ENCODE measurements around the gene PTAFR. TPM values are rescaled to one million over a fixed set of nuclear protein-coding genes. Genes with fewer than 3 reads are reported as not detected.

The PTAFR gene
- total RNA-seq, 1 experiment from 2014 or later: 1.3 TPM

DNA sequence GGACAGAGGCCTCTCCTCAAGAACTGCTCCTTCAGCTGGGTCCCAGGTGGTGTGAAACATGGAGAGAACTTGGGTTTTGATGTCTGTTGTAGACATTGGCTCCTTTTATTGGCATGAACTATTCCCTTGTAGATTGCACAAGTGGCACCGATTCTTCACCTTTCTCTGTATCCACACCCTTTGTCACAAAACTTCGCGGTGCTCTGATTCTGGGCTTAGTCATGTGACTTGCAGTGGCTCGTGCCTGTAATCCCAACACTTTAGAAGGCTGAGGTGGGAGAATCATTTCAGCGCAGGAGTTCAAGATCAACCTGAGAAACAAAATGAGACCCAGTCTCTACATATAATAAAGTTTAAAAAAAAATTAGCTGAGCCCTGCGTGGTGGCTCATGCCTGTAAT lies 45.6 kb downstream of the PTAFR start:
- H3K9me2 ChIP-seq (ENCODE audit: insufficient read depth): no peaks in the 10 kb centered on the region
- peaks cover 7 to 24% of the 10 kb centered on the region in 2 experiments for H3K4me1 ChIP-seq (ENCODE audit: control insufficient read depth in 1 of 2, insufficient read depth in 2 of 2, low read length in 2 of 2)
- H3K9ac ChIP-seq (ENCODE audit: low read length): no peak overlapping the region
- ATAC-seq (no peak), DNase-seq (ENCODE audit: low read depth, low spot score) (no peak)
- no peaks in the 10 kb centered on the region for H3K79me2 ChIP-seq (ENCODE audit: insufficient read depth, low read length)
- no TSS peak for BruUV-seq (replicated peaks)
- POLR2A ChIA-PET: no interaction called here
- H3K4me2 ChIP-seq (ENCODE audit: low read length): no peak overlapping the region
- H3K27ac ChIP-seq (ENCODE audit: low read depth, low read length): no peak overlapping the region
- no peaks in the 10 kb centered on the region for H3K9me3 ChIP-seq (ENCODE audit: control insufficient read depth in 1 of 2, insufficient read depth in 1 of 2, low read depth in 1 of 2, low read length in 2 of 2)
- TF ChIP-seq YY1 (IDR thresholded peaks at IDR 0.05; ENCODE audit: extremely low read depth, insufficient replicate concordance, low read depth, low read length): no peak
- no peak for TF ChIP-seq EGR1 (IDR thresholded peaks at IDR 0.05; ENCODE audit: low read depth)
- no peak for TF ChIP-seq ZFX (IDR thresholded peaks at IDR 0.05)
- TF ChIP-seq, protein P1, sequence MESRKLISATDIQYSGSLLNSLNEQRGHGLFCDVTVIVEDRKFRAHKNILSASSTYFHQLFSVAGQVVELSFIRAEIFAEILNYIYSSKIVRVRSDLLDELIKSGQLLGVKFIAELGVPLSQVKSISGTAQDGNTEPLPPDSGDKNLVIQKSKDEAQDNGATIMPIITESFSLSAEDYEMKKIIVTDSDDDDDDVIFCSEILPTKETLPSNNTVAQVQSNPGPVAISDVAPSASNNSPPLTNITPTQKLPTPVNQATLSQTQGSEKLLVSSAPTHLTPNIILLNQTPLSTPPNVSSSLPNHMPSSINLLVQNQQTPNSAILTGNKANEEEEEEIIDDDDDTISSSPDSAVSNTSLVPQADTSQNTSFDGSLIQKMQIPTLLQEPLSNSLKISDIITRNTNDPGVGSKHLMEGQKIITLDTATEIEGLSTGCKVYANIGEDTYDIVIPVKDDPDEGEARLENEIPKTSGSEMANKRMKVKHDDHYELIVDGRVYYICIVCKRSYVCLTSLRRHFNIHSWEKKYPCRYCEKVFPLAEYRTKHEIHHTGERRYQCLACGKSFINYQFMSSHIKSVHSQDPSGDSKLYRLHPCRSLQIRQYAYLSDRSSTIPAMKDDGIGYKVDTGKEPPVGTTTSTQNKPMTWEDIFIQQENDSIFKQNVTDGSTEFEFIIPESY (IDR thresholded peaks at IDR 0.05; ENCODE audit: extremely low read depth, insufficient replicate concordance, low read length): no peak
- TF ChIP-seq TCF7L2 (IDR thresholded peaks at IDR 0.05; ENCODE audit: borderline replicate concordance, extremely low read depth, insufficient read depth, insufficient read length): no peak
- TF ChIP-seq RAD21 (IDR thresholded peaks at IDR 0.05; ENCODE audit: low read depth): no peak
- TF ChIP-seq CEBPB (IDR thresholded peaks at IDR 0.05; ENCODE audit: low read depth): no peak
- no peak for TF ChIP-seq CBX3 (IDR thresholded peaks at IDR 0.05; ENCODE audit: low read depth)
- H2AFZ ChIP-seq (ENCODE audit: low read depth, low read length, poor library complexity, severe bottlenecking): no peak overlapping the region
- no peaks in the 10 kb centered on the region for H4K20me1 ChIP-seq (ENCODE audit: insufficient read depth)
- RAD21 ChIA-PET (ENCODE audit: low non-redundant PET in 1 of 2, low total read pairs in 2 of 2, uncharacterized antibody in 2 of 2, unreplicated experiment in 2 of 2): interaction anchor here in 1 of 2 experiments (0.7 kb wide), 1 partner anchor 37 kb away, joined by 3 read pairs; no protein-coding TSS in a partner anchor
- intact Hi-C loops (cut with micrococcal nuclease): no loop called here
- CTCF ChIA-PET: no interaction called here
- no peak overlapping the region for H3K4me3 ChIP-seq (replicated peaks in 1 of 2; ENCODE audit: low read depth in 1 of 2, low read length in 2 of 2)
- no peaks in the 10 kb centered on the region for H3K27me3 ChIP-seq (ENCODE audit: insufficient read depth, low read length)
- no peaks in the 10 kb centered on the region for H3K36me3 ChIP-seq (ENCODE audit: control insufficient read depth in 1 of 2, insufficient read depth in 2 of 2, low read length in 2 of 2)

DNA sequence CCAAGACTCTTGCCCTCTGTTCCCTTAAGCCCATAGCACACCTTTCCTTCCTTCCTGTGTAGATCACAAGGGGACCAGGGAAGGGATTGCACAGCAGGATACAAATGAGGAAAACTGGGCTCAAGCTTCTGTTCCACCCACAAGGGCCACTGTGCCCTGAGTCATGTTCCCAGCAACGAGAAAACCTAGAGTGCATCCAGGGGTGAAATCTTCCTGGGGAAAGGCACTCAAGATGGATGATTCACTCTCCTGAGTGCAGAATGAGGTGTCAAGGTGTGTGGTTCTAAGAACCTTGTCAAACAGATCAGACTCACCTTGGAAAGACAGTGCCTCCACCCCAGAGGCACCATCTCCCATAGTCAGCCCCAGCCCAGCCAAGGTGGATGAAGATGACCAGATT lies 47.3 kb downstream of the PTAFR start:
- CTCF ChIA-PET: no interaction called here
- TF ChIP-seq RAD21 (IDR thresholded peaks at IDR 0.05; ENCODE audit: low read depth) (no peak), SP1 (IDR thresholded peaks at IDR 0.05; ENCODE audit: low read depth) (peak; percentile 68), EGR1 (IDR thresholded peaks at IDR 0.05; ENCODE audit: low read depth) (no peak), JUND (IDR thresholded peaks at IDR 0.05) (peak; percentile 82), FOSL1 (IDR thresholded peaks at IDR 0.05; ENCODE audit: low read depth) (peak; percentile 79), ZNF274 (IDR thresholded peaks at IDR 0.05; ENCODE audit: low read depth, low read length) (no peak), SRF (IDR thresholded peaks at IDR 0.05; ENCODE audit: low read depth) (no peak), SIN3A (IDR thresholded peaks at IDR 0.05; ENCODE audit: low read depth) (no peak)
- TF ChIP-seq, protein P2, sequence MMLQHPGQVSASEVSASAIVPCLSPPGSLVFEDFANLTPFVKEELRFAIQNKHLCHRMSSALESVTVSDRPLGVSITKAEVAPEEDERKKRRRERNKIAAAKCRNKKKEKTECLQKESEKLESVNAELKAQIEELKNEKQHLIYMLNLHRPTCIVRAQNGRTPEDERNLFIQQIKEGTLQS (IDR thresholded peaks at IDR 0.05): no peak
- TF ChIP-seq, protein P3, sequence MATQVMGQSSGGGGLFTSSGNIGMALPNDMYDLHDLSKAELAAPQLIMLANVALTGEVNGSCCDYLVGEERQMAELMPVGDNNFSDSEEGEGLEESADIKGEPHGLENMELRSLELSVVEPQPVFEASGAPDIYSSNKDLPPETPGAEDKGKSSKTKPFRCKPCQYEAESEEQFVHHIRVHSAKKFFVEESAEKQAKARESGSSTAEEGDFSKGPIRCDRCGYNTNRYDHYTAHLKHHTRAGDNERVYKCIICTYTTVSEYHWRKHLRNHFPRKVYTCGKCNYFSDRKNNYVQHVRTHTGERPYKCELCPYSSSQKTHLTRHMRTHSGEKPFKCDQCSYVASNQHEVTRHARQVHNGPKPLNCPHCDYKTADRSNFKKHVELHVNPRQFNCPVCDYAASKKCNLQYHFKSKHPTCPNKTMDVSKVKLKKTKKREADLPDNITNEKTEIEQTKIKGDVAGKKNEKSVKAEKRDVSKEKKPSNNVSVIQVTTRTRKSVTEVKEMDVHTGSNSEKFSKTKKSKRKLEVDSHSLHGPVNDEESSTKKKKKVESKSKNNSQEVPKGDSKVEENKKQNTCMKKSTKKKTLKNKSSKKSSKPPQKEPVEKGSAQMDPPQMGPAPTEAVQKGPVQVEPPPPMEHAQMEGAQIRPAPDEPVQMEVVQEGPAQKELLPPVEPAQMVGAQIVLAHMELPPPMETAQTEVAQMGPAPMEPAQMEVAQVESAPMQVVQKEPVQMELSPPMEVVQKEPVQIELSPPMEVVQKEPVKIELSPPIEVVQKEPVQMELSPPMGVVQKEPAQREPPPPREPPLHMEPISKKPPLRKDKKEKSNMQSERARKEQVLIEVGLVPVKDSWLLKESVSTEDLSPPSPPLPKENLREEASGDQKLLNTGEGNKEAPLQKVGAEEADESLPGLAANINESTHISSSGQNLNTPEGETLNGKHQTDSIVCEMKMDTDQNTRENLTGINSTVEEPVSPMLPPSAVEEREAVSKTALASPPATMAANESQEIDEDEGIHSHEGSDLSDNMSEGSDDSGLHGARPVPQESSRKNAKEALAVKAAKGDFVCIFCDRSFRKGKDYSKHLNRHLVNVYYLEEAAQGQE (IDR thresholded peaks at IDR 0.05; ENCODE audit: low read depth): no peak
- TF ChIP-seq, protein P4, sequence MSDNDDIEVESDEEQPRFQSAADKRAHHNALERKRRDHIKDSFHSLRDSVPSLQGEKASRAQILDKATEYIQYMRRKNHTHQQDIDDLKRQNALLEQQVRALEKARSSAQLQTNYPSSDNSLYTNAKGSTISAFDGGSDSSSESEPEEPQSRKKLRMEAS (IDR thresholded peaks at IDR 0.05): peak; percentile 59; the same call in 1 of the 2 replicates

More for the DNA sequence above, 47.3 kb downstream of the PTAFR start:
- H3K79me2 ChIP-seq (ENCODE audit: insufficient read depth, low read length): no peaks in the 10 kb centered on the region
- peak; percentile 87 for ATAC-seq
- no peaks in the 10 kb centered on the region for H3K9me2 ChIP-seq (ENCODE audit: insufficient read depth)
- peak overlapping the region; percentile 61 for H3K4me2 ChIP-seq (ENCODE audit: low read length)
- no peak overlapping the region for H3K9ac ChIP-seq (ENCODE audit: low read length)
- H2AFZ ChIP-seq (ENCODE audit: low read depth, low read length, poor library complexity, severe bottlenecking): peak overlapping the region; percentile 97
- no TSS peak for BruUV-seq (replicated peaks)
- no peaks in the 10 kb centered on the region for H4K20me1 ChIP-seq (ENCODE audit: insufficient read depth)
- peaks cover 7 to 24% of the 10 kb centered on the region in 2 experiments for H3K4me1 ChIP-seq (ENCODE audit: control insufficient read depth in 1 of 2, insufficient read depth in 2 of 2, low read length in 2 of 2)
- intact Hi-C loops (cut with micrococcal nuclease): no loop called here
- ChIA-PET POLR2A (no interaction called here), RAD21 (ENCODE audit: low non-redundant PET in 1 of 2, low total read pairs in 2 of 2, uncharacterized antibody in 2 of 2, unreplicated experiment in 2 of 2) (no interaction called here)
- no peaks in the 10 kb centered on the region for H3K9me3 ChIP-seq (ENCODE audit: control insufficient read depth in 1 of 2, insufficient read depth in 1 of 2, low read depth in 1 of 2, low read length in 2 of 2)
- no peaks in the 10 kb centered on the region for H3K36me3 ChIP-seq (ENCODE audit: control insufficient read depth in 1 of 2, insufficient read depth in 2 of 2, low read length in 2 of 2)
- H3K27me3 ChIP-seq (ENCODE audit: insufficient read depth, low read length): no peaks in the 10 kb centered on the region
- peak; percentile 63 for DNase-seq (ENCODE audit: low read depth, low spot score)
- H3K27ac ChIP-seq (ENCODE audit: low read depth, low read length): peak overlapping the region; percentile 39; the same call in 1 of the 2 replicates
- H3K4me3 ChIP-seq (replicated peaks in 1 of 2; ENCODE audit: low read depth in 1 of 2, low read length in 2 of 2): peak overlapping the region in 1 of 2 experiments; percentile 34; a peak in 2 of 4 replicates

Data from HCT116 (cell line).